ENCODE data around the gene SLC39A9.

DNA sequence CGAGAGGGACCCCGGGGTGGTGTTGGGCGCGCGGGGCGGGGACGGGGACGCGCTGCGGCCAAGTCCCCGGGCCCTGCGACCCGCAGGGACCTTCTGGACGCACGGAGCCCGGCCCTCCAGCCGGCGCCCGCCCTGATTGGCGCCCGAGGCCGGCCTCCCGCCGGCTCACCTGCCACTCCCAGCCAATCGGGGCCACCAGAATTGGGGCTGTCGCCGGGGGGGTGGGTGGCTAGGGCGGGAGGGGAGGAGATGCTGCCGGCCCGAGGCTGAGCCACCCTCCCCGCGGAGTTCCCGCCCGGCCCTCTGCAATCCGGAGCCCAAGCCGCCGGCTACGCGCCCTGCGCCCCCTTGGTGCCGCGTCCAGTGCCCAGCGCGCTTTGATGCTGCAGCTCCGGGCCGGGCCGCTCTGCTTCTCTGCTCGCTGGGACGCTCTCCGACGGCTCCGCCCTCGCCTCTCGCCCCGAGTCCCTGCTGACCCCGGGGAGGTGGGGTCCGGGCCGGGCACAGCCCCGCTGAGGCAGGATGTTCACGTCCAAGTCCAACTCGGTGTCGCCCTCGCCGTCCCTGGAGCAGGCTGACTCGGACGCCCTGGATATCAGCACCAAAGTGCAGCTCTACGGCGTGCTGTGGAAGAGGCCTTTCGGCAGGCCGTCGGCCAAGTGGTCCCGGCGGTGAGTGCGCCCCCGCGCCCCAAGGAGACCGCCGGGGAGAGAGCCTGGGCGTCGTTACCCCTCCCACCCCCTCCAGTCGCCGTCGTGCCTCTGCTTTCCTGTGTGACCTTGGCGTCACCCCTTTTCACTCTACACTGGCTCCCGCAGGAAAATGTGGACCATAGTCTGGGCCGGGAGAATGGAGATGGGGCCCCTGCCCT, 86.2 kb downstream of the SLC39A9 start, which contains the start of gene PLEKHD1:
- TF ChIP-seq EZH2 (IDR thresholded peaks at IDR 0.05; ENCODE audit: insufficient read depth, poor library complexity, severe bottlenecking): no peak
- no peak for TF ChIP-seq EZH2phosphoT487 (IDR thresholded peaks at IDR 0.05; ENCODE audit: insufficient read depth, low read depth)
